Measurements from ENCODE around the gene PTN.

Gene PTN

DNA sequence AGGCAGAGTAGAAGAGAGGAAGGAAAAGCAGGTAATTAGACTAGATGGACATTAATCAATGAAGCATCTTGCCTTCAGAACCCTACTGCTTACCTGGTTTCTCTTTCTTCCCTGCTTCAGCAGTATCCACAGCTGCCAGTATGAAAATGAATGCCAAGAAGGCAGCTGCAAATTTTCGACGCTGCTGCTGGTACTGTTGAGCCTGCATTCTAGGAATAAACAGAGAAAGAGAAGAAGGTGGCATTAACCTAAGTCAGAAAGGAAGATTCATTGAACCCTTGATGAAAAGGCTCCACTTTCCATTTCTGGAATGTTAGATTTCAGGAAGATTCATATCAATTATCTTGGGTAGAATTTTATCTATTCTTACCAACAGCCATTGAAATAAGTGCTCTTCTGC is 88.8 kb downstream of the PTN start:
- no peak for DNase-seq
- peaks cover 4% of the 10 kb centered on the region for H3K27me3 Mint-ChIP-seq (ENCODE audit: low read depth, poor library complexity)
- H3K36me3 Mint-ChIP-seq (ENCODE audit: low read depth): no peaks in the 10 kb centered on the region
- no peaks in the 10 kb centered on the region for H3K4me1 Mint-ChIP-seq
- H3K4me3 Mint-ChIP-seq: no peak overlapping the region
- no peak overlapping the region for H3K27ac Mint-ChIP-seq
- TF ChIP-seq, protein P1, sequence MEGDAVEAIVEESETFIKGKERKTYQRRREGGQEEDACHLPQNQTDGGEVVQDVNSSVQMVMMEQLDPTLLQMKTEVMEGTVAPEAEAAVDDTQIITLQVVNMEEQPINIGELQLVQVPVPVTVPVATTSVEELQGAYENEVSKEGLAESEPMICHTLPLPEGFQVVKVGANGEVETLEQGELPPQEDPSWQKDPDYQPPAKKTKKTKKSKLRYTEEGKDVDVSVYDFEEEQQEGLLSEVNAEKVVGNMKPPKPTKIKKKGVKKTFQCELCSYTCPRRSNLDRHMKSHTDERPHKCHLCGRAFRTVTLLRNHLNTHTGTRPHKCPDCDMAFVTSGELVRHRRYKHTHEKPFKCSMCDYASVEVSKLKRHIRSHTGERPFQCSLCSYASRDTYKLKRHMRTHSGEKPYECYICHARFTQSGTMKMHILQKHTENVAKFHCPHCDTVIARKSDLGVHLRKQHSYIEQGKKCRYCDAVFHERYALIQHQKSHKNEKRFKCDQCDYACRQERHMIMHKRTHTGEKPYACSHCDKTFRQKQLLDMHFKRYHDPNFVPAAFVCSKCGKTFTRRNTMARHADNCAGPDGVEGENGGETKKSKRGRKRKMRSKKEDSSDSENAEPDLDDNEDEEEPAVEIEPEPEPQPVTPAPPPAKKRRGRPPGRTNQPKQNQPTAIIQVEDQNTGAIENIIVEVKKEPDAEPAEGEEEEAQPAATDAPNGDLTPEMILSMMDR (IDR thresholded peaks at IDR 0.05): no peak
- no peaks in the 10 kb centered on the region for H3K9me3 Mint-ChIP-seq

DNA sequence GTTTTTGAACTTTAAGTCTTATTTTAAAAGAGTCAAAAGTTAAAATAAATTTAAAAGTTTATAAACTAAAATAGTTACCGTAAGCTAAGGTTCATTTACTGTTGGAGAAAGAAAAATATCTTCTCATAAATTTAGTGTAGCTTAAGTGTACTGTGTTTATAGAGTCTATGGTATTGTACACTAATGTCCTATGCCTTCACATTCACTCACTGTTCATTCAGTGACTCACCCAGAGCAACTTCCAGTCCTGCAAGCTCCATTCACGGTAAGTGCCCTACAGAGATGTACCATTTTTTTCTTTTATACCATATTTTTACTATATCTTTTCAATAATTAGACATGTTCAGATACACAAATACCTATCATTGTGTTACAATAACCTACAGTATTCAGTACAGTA is 97.6 kb downstream of the PTN start:
- H3K4me1 Mint-ChIP-seq: no peaks in the 10 kb centered on the region
- TF ChIP-seq, protein P1 (IDR thresholded peaks at IDR 0.05): no peak
- H3K27ac Mint-ChIP-seq: no peak overlapping the region
- H3K27me3 Mint-ChIP-seq (ENCODE audit: low read depth, poor library complexity): peaks cover 4% of the 10 kb centered on the region
- no peaks in the 10 kb centered on the region for H3K36me3 Mint-ChIP-seq (ENCODE audit: low read depth)
- no peaks in the 10 kb centered on the region for H3K9me3 Mint-ChIP-seq
- H3K4me3 Mint-ChIP-seq: no peak overlapping the region
- no peak for DNase-seq

DNA sequence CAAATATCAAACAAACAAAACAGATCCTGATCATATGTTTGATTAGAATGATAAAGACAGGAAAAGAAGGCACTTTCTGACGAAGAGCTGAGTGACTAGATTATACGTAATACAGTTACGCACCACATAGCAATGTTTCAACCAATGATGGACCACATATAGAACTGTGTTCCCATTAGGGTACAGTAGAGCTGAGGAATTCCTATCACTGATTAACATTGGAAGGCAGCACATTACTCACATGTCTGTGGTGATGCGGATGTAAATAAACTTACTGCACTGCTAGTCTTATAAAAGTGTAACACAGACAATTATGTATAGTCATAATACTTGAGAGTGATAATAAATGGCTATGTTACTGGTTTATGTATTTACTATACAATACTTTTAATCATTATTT is 98.3 kb downstream of the PTN start:
- TF ChIP-seq, protein P1 (IDR thresholded peaks at IDR 0.05): no peak
- DNase-seq: no peak
- Mint-ChIP-seq H3K4me1 (peaks cover under 1% of the 10 kb centered on the region), H3K27ac (no peak overlapping the region), H3K4me3 (no peak overlapping the region), H3K36me3 (ENCODE audit: low read depth) (no peaks in the 10 kb centered on the region), H3K27me3 (ENCODE audit: low read depth, poor library complexity) (peaks cover 4% of the 10 kb centered on the region), H3K9me3 (no peaks in the 10 kb centered on the region)

DNA sequence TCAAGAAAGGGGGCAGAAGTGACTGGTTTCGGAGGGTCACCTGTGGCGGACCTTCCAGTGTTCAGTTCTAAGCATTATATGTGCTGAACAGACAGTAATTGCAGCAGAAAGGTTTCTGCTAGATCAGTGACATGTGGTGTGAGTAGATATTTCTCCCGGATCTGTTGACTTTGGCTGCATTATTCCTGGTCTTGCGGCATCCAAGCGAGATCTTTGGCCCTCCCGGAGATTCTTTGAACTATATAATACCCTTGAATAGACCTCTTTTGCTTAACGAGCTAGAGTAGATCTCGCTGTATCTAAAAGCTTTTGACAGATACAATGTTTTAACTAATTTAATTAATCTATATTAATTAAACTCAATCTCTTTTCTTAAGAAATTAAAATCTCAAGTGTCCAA is 99.8 kb downstream of the PTN start:
- Mint-ChIP-seq H3K27ac (no peak overlapping the region), H3K4me3 (no peak overlapping the region), H3K36me3 (ENCODE audit: low read depth) (no peaks in the 10 kb centered on the region), H3K9me3 (no peaks in the 10 kb centered on the region), H3K4me1 (peaks cover 4% of the 10 kb centered on the region), H3K27me3 (ENCODE audit: low read depth, poor library complexity) (peaks cover 4% of the 10 kb centered on the region)
- DNase-seq: no peak
- TF ChIP-seq, protein P1 (IDR thresholded peaks at IDR 0.05): no peak

DNA sequence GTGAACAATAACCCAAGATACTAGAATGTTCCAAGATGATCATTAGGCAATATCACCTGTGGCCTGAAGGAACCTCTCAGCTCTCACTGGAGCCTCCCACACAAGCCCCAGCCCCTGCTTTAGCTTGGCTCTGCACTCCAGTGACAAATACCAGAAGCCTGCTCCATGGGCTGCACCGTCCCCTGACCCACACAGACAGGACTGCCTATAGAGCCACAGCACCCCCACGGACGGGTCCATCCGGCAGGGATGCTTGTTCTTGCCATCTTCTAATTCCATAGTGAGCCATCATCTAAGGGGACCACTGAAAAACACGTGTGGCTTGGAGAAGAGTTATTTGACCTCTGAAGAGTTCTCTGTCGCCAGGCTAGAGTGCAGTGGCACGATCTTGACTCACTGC is 100.9 kb downstream of the PTN start:
- H3K4me1 Mint-ChIP-seq: peaks cover 4% of the 10 kb centered on the region

More for the DNA sequence above, 100.9 kb downstream of the PTN start:
- Mint-ChIP-seq H3K4me3 (no peak overlapping the region), H3K9me3 (no peaks in the 10 kb centered on the region), H3K36me3 (ENCODE audit: low read depth) (no peaks in the 10 kb centered on the region), H3K27me3 (ENCODE audit: low read depth, poor library complexity) (peaks cover 4% of the 10 kb centered on the region), H3K27ac (no peak overlapping the region)
- no peak for DNase-seq
- TF ChIP-seq, protein P1 (IDR thresholded peaks at IDR 0.05): no peak

Data from nephron progenitor cell (in vitro differentiated cells).